Measurements from ENCODE around the gene VPS45.

VPS45 gene

DNA sequence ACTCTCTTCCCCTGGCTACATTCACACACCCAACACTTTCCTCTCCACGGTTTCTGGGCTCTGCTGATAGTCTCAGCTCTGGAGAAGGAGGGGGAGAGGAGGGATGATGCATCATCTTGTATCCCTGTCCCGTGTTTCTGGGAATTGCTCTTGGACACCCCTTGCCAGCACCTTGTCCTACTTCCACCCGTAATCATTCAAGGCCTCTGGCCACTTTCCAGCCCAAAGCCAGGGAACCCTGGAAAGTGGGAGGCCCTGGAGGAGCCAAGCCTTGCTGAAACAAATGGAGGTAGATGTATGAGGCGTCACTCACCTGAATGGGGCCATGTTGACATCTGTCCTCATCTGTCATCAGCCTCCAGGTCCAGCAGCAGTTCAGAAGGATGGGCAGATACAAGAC lies 86.6 kb downstream of the VPS45 start:
- no peak for DNase-seq (ENCODE audit: extremely low spot score)
- ChIA-PET CTCF (interaction anchor here (1.4 to 7.3 kb wide), 3 partner anchors 9 to 268 kb away, joined by 4 to 82 read pairs (median 5); a partner anchor contains a TSS), POLR2A (no interaction called here)
- TF ChIP-seq, protein P1, sequence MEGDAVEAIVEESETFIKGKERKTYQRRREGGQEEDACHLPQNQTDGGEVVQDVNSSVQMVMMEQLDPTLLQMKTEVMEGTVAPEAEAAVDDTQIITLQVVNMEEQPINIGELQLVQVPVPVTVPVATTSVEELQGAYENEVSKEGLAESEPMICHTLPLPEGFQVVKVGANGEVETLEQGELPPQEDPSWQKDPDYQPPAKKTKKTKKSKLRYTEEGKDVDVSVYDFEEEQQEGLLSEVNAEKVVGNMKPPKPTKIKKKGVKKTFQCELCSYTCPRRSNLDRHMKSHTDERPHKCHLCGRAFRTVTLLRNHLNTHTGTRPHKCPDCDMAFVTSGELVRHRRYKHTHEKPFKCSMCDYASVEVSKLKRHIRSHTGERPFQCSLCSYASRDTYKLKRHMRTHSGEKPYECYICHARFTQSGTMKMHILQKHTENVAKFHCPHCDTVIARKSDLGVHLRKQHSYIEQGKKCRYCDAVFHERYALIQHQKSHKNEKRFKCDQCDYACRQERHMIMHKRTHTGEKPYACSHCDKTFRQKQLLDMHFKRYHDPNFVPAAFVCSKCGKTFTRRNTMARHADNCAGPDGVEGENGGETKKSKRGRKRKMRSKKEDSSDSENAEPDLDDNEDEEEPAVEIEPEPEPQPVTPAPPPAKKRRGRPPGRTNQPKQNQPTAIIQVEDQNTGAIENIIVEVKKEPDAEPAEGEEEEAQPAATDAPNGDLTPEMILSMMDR (IDR thresholded peaks at IDR 0.05; ENCODE audit: control extremely low read depth, extremely low read depth, low read depth, missing control alignments): no peak

DNA sequence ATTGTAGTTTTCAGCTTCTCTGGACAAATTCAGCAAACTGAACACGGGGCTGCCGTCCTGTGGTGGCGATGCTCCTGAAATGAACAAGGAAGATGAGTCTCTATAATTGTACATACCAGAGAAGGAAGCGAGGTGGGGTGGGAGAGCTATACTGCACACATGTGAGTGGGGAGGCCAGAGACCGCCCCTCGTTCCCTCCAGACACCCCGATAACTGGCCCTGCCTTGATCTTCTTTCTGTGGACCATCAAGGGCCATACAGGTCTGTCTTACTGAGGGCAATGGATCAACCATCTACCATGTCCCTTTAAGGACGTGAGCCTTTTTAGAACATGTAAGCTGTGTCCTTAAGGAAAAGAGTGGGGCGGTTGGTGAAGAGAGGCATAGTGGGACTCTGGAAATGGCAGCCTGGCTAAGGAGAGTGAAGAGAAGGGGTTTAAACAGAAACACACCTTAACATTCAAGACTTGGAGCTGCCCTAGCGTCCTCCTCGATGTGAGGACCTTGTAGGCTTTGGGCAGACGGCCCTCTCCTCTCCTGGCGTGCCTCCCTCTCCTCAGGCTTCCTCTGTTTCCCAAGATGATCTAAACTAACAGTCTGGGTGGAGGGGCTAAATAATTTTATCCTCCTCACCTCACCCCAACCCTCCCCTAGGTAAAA lies 88.0 kb downstream of the VPS45 start:
- TF ChIP-seq, protein P1 (IDR thresholded peaks at IDR 0.05; ENCODE audit: control extremely low read depth, extremely low read depth, low read depth, missing control alignments): no peak
- ChIA-PET POLR2A (no interaction called here), CTCF (interaction anchor here (0.8 to 7.3 kb wide), 6 partner anchors 8 to 156 kb away, joined by 3 to 82 read pairs (median 4); no protein-coding TSS in a partner anchor)
- no peak for DNase-seq (ENCODE audit: extremely low spot score)

DNA sequence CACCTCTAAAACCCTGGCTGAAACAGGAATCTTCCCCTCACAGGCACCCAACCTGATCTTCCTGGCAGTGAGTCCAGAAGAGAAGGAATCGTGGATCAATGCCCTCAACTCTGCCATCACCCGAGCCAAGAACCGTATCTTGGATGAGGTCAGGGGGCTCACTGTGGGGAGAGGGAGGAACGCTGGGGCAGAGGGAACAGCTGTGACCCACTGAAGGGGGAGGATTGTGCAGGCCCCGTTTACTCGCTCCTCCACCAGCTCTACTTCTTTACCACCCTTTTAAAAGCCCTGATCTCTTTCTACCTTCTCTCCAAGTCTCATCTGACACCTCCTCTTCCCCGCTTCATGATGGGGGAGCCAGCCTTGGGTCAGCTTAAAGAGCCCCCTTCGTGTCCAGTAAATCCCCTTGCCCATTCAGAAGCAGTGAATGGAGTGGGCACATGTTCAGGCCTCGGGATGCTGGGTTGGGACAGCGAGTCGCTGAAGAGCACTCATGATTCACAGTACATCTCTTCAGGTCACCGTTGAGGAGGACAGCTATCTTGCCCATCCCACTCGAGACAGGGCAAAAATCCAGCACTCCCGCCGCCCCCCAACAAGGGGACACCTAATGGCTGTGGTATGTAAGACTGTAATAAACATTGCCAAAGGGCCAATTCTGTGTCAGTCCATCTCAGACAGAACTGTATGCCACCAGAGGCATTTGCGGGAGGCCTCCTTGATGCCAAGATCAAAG lies 89.5 kb downstream of the VPS45 start:
- POLR2A ChIA-PET: no interaction called here
- TF ChIP-seq, protein P1 (IDR thresholded peaks at IDR 0.05; ENCODE audit: control extremely low read depth, extremely low read depth, low read depth, missing control alignments): no peak
- no peak for DNase-seq (ENCODE audit: extremely low spot score)
- CTCF ChIA-PET: interaction anchor here (0.6 to 2.6 kb wide), 8 partner anchors 8 to 84 kb away, joined by 3 to 11 read pairs (median 4); no protein-coding TSS in a partner anchor

DNA sequence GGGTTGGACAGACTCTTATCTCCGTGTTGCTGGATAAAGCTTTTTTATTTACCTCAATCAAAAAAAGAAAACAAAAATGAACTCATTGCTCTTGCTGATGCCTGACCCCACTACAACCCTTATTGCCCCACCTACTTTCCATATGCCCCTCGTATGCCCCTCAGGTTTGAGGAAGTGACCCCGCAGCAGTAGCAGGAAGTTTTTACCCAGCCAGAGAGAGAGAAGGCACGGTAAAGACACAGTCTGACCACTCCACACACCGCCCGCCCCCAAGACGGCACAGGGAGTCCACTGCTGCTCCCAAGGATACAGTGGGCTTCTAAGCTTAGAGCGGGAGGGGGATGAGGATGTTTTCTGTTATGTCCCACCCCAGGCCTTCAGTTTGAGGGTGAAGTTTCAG lies 92.0 kb downstream of the VPS45 start:
- TF ChIP-seq, protein P1 (IDR thresholded peaks at IDR 0.05; ENCODE audit: control extremely low read depth, extremely low read depth, low read depth, missing control alignments): no peak
- peak; percentile 46 for DNase-seq (ENCODE audit: extremely low spot score)
- CTCF ChIA-PET: interaction anchor here (0.6 to 14.0 kb wide), 6 partner anchors 8 to 198 kb away, joined by 3 to 247 read pairs (median 22); partner anchors contain the start of gene PLEKHO1
- POLR2A ChIA-PET: interaction anchor here (0.7 to 5.2 kb wide), 3 partner anchors 10 to 273 kb away, joined by 4 to 29 read pairs (median 8); partner anchors contain the start of gene PLEKHO1

DNA sequence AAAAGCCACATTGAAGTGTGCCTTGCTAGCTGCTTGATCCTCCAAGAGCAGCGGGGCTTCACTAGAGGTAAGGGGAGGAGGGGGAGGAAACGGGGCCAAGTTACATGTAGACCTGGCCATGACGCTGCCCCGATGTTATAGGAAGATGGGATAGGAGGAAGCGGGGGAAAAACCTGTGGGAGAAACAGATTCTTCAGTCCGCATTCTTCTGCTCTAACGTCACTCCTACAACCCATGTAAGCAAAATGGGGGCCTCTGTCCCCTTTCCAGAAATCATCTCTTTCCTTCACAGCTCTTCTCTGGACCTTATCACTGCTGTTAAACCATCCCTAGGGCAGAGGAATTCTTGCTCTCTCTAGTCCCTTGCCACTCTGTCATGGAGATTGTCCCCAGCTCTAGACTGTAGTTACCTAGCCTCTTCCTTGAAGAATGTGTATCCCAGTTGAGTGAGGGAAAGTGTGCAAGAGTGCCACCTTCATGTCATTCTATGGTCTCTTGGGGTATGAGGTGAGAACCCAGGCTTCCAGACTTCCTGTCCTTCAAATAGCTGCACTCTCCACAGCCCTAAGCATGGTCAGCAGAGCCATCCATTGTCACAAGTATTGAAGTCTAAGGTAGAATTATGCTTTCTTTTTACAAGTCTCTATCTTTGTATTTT lies 93.5 kb downstream of the VPS45 start:
- POLR2A ChIA-PET: interaction anchor here (0.6 to 5.2 kb wide), 6 partner anchors 10 to 280 kb away, joined by 3 to 29 read pairs (median 4); partner anchors contain the start of gene PLEKHO1
- CTCF ChIA-PET: interaction anchor here (0.9 to 14.0 kb wide), 6 partner anchors 9 to 199 kb away, joined by 3 to 247 read pairs (median 22); partner anchors contain the start of gene PLEKHO1
- TF ChIP-seq, protein P1 (IDR thresholded peaks at IDR 0.05; ENCODE audit: control extremely low read depth, extremely low read depth, low read depth, missing control alignments): peak; percentile 9
- DNase-seq (ENCODE audit: extremely low spot score): no peak

Measured in GM10248 (cell line).